GM19043 (cell line): ENCODE measurements around the gene TMEM132C.
"Not testable (repeated sequence)": the region's sequence is repeated elsewhere in the genome, so short reads cannot be mapped to it uniquely, and the experiment has no call there.

Experiments used
- ATAC-seq: cut with Tn5 transposase; IDR thresholded peaks from one replicate; pipeline ENCODE4 v1.9.1; 2021; ENCODE audit warnings: low read depth; ENCODE audit not compliant: unreplicated experiment

Gene TMEM132C

DNA sequence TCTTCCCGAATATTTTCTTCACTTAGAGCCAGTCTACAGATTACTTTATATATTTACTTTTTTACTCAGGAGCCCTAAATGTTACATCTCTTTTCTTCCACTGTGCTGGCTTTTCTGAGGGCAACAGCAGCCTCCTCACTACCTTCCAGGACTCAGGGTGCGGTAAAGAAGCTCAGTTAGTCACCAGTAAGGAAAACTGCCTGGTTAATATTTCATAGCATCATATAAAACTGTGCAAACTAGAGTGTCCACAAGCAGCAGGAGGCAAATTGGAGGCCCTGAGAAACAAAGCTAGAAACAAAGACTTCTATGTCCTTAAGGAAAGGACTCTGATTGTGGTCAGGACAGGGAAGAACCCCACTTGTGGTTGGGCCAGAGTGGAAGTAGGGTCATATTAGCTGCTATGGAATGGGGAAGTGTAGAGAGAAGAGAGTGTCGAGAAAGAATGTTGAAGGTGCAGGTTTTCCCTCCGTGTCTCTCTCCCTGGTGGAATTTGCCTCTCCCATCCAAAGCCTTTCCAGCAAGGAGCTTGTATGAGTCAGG is 336.7 kb downstream of the TMEM132C start:
- no peak for ATAC-seq

DNA sequence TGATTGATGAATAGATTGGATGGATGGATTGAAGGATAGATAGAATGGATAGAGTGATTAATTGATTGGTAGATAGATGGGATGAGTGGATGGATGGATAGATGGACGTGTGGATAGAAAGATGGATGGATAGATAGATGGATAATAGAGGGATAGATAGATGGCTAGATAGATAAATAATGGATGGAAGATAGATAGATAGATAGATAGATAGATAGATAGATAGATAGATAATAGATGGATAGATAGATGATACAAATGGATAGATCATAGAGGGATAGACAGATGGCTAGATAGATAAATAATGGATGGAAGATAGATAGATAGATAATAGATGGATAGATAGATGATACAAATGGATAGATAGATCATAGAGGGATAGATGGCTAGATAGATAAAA is 337.2 kb downstream of the TMEM132C start:
- ATAC-seq, result not testable (repeated sequence)

DNA sequence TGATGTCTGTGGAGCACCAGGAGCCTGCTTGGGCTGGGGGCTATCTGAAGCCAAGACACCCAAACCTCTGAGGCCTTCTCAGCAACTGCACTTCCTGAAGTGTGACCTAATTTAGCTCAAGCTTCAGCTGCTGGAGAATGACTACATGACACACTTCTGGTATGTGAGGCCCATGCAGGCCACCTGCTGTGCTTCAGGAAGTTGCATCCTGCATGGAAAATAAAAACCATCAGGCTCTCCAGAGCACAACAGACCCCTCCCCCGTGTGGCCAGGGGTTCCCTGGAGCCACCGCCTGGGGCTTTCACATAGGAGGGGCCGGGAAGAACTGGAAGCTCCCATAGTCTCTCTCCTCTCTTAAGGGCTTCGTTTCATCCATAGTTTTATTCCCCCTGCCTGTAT is 339.1 kb downstream of the TMEM132C start:
- no peak for ATAC-seq

DNA sequence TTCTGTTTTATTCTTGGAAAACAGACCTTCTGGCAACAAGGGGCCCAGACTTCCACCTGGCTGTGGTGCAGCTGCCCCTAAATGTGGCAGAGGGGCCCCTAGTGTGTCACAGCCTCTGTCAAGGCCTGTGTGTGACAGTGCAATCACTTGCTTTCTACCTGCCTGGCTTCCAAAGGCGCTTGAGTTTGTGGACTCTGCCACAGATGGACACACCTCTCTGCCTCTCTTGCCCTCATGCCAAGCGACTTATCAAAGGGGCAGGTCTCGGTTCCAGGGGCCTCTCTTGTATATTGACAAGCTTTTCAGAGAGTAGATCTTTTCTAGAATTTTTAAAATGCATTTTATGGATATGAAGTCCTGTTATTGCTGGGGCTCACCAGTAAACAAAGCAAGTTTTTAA is 339.6 kb downstream of the TMEM132C start:
- no peak for ATAC-seq

GRCh38 chr12:128606970-128607369 is 340.0 kb downstream of the TMEM132C start:
- no peak for ATAC-seq

GRCh38 chr12:128607641-128608040 is 340.7 kb downstream of the TMEM132C start:
- no peak for ATAC-seq

GRCh38 chr12:128609861-128610260 is 342.9 kb downstream of the TMEM132C start:
- ATAC-seq, result no peak

DNA sequence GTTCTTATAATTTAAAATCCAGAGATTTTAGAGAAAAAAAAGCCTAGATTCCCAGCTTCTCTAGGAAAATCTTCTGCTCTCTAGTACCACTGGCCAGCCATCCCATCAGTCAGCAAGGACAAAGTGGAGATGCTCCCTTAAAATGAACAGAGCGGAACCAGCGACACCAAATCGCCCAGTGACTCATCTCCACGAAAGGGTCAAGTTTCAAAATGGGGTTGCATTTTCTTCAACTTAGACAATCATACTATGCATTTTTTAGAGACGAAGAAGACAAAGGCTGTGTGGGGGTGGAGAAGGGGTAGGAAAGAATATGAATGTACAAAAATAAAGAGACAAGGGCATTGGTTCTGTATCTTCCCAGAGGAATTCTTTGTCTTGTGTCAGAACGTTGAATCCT is 344.8 kb downstream of the TMEM132C start:
- ATAC-seq, result no peak

GRCh38 chr12:128612150-128612850 is 345.3 kb downstream of the TMEM132C start:
- ATAC-seq, result no peak

DNA sequence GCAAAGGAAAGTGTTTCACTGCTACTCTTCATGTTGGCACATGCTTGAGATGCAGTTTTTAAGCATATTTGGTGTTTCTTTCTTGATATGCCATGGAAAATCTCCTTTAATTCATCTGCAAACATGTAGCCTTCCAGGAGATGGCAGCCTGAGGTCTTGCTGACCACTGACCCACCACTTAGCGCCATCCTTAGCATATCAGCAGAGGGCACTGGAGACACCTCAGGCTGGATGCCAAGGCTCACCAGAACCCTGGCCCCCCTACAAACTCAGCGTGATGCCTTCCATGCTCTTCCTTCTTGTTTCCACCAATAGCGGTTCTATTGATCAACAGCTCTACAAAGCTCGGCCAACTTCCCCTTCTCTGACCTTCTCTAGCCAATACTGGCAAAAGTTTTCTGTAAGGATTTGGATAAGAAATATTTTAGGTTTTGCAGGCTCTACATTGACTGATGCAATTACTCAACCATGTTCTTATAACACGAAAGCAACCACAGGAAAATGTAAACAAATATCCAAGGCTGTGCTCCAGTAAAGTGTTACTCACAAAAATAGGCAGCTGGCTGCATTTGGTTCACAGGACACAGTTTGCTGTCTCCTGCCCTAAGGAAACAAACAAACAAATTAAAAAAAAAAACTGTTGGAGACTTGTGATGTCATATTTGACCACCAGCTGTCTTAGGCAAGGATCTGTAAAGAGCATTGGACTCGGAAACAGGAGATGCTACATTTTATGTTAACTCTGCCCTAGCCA is 347.0 kb downstream of the TMEM132C start:
- no peak for ATAC-seq

GRCh38 chr12:128617304-128617833 is 350.4 kb downstream of the TMEM132C start:
- no peak for ATAC-seq

DNA sequence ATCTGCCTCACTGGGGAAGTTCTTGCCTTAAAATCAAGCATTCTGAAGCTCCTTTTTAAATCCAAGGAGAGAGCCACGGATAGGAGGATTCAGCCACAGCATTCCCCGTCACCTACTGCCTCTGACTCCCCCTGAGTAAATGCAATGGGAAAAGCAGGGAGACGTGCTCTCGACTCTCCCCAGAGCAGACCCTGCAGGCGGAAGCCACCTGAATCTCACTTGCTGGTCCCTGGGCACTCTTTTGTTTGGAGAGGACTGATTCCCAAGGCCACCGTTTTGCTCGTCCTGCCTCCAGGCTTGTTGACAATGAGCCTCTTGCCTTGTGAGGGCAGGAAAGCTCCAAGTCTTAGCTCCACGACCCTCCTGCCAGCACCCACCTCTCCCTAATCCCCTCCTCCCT is 352.3 kb downstream of the TMEM132C start:
- ATAC-seq, result no peak

GRCh38 chr12:128621304-128621703 is 354.3 kb downstream of the TMEM132C start:
- ATAC-seq, result no peak

DNA sequence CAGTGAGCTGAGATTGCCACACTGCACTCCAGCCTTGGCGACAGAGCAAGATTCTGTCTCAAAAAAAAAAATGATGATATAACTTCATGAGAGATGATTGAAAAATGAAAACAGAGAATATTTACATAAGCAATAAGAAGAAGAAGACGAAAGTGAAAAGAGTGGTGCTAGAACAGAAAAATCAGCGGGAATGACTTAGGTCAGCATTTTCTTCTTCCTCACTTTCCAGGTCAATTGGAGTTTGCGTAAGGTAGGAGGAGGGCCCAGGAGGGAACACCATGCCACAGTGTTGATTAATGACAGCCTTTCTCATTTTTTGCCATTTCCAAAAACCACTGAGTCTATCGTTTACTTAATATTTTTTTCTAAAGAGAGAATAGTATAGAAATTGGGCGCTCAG is 356.8 kb downstream of the TMEM132C start:
- ATAC-seq, result no peak

DNA sequence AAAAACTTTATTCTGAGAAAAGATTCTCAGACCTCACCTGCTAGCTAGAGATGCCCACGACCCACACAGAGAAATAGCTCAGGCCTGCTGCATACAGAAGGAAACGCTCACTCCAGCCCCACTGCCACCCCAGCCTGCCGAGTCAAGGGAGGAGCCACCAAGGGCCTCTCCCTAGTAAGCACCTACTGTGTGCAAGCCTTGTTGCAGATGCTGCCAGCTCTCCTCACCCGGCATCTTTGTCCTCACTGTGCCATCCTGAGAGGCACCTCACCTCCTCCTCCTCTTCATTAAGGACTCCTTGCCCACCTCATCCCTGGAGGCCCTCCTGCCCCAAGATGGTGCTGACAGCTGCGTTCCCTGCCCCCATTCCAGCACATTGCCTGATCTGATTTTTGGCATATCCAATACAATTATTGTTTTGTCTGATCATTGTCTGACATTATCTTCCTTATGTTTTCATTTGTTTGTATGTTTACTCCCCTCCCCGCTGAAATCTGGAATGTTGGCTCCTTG is 359.9 kb downstream of the TMEM132C start:
- ATAC-seq, result no peak

GRCh38 chr12:128627659-128628058 is 360.7 kb downstream of the TMEM132C start:
- no peak for ATAC-seq

- no peak for ATAC-seq
These were observed 363.0 kb downstream of the TMEM132C start for GRCh38 chr12:128629979-128630378.

- peak; percentile 95 for ATAC-seq
These were observed 371.0 kb downstream of the TMEM132C start for GRCh38 chr12:128637642-128638606.

GRCh38 chr12:128639089-128639488 is 372.1 kb downstream of the TMEM132C start:
- no peak for ATAC-seq

DNA sequence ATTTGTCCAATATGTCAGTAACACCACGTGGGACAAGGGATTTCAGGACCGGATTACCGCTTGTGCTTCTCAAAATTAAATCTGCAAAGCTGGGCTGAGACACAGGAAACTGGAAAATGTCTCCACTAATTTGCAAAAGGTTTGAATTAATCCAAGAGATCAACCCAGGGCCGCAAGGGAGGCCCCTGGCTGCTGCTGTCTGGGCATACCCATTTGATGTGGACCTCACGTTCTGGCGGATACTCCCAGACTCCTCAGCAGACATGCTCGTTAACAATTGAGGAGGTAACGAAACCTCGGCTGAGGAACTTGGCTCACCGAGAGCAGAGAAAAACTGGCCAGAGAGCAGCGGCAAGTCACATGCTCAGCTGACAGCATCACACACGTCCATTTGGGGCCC is 376.2 kb downstream of the TMEM132C start:
- ATAC-seq, result no peak
